ENCODE data around the gene ZNF672.

ZNF672 gene

GRCh38 chr1:248844526-248844925 is 6.5 kb downstream of the ZNF672 start:
- no peak overlapping the region for H3K4me2 ChIP-seq
- no peak for TF ChIP-seq CTCF (conservative IDR thresholded peaks at IDR 0.05; ENCODE audit: low read depth, low read length)
- H3K27ac ChIP-seq, result no peak overlapping the region
- H3K4me3 ChIP-seq (IDR thresholded peaks at IDR 0.05; ENCODE audit: insufficient read depth, low read depth, low read length), result no peak overlapping the region
- H3K27me3 ChIP-seq (ENCODE audit: insufficient read depth, low read depth), result no peaks in the 10 kb centered on the region
- peaks cover 11% of the 10 kb centered on the region; the same call in 1 of the 2 replicates for H3K79me2 ChIP-seq (ENCODE audit: insufficient read depth, low read depth)
- 0 out of 2 replicates have a peak, but pooled peaks cover 3% of the 10 kb centered on the region for H3K36me3 ChIP-seq (ENCODE audit: insufficient read depth)
- no peaks in the 10 kb centered on the region for H4K20me1 ChIP-seq (ENCODE audit: insufficient read depth)
- no peak overlapping the region for H3K9ac ChIP-seq
- H2AFZ ChIP-seq (ENCODE audit: low read depth), result no peak overlapping the region
- peaks cover 15% of the 10 kb centered on the region for H3K4me1 ChIP-seq (ENCODE audit: low read depth, poor library complexity, severe bottlenecking)

- H3K4me1 ChIP-seq (ENCODE audit: low read depth, poor library complexity, severe bottlenecking), result no peaks in the 10 kb centered on the region
- no peaks in the 10 kb centered on the region; the same call in 1 of the 2 replicates for H3K79me2 ChIP-seq (ENCODE audit: insufficient read depth, low read depth)
- H3K27ac ChIP-seq, result no peak overlapping the region
- H3K4me2 ChIP-seq, result no peak overlapping the region
- H4K20me1 ChIP-seq (ENCODE audit: insufficient read depth), result no peaks in the 10 kb centered on the region
- no peak overlapping the region for H2AFZ ChIP-seq (ENCODE audit: low read depth)
- H3K4me3 ChIP-seq (IDR thresholded peaks at IDR 0.05; ENCODE audit: insufficient read depth, low read depth, low read length), result no peak overlapping the region
- H3K36me3 ChIP-seq (ENCODE audit: insufficient read depth), result 0 out of 2 replicates have a peak, but pooled peaks cover 3% of the 10 kb centered on the region
- no peak for TF ChIP-seq CTCF (conservative IDR thresholded peaks at IDR 0.05; ENCODE audit: low read depth, low read length)
- no peaks in the 10 kb centered on the region for H3K27me3 ChIP-seq (ENCODE audit: insufficient read depth, low read depth)
- no peak overlapping the region for H3K9ac ChIP-seq
These were observed 9.3 kb downstream of the ZNF672 start for GRCh38 chr1:248847181-248847955.

- H3K36me3 ChIP-seq (ENCODE audit: insufficient read depth), result 0 out of 2 replicates have a peak, but pooled peaks cover 3% of the 10 kb centered on the region
- no peak for TF ChIP-seq CTCF (conservative IDR thresholded peaks at IDR 0.05; ENCODE audit: low read depth, low read length)
These were observed 10.0 kb downstream of the ZNF672 start for GRCh38 chr1:248847956-248848561.

GRCh38 chr1:248848602-248849001 is 10.6 kb downstream of the ZNF672 start:
- no peak overlapping the region for H3K9ac ChIP-seq
- no peak overlapping the region for H2AFZ ChIP-seq (ENCODE audit: low read depth)
- no peaks in the 10 kb centered on the region for H4K20me1 ChIP-seq (ENCODE audit: insufficient read depth)
- TF ChIP-seq CTCF (conservative IDR thresholded peaks at IDR 0.05; ENCODE audit: low read depth, low read length), result no peak
- H3K79me2 ChIP-seq (ENCODE audit: insufficient read depth, low read depth), result no peaks in the 10 kb centered on the region
- H3K4me3 ChIP-seq (IDR thresholded peaks at IDR 0.05; ENCODE audit: insufficient read depth, low read depth, low read length), result no peak overlapping the region
- no peaks in the 10 kb centered on the region for H3K4me1 ChIP-seq (ENCODE audit: low read depth, poor library complexity, severe bottlenecking)
- 0 out of 2 replicates have a peak, but pooled peaks cover 3% of the 10 kb centered on the region for H3K36me3 ChIP-seq (ENCODE audit: insufficient read depth)
- no peak overlapping the region for H3K4me2 ChIP-seq
- no peak overlapping the region for H3K27ac ChIP-seq
- no peaks in the 10 kb centered on the region for H3K27me3 ChIP-seq (ENCODE audit: insufficient read depth, low read depth)

More at GRCh38 chr1:248847956-248848561, 10.0 kb downstream of the ZNF672 start:
- no peaks in the 10 kb centered on the region for H4K20me1 ChIP-seq (ENCODE audit: insufficient read depth)
- no peak overlapping the region for H3K4me3 ChIP-seq (IDR thresholded peaks at IDR 0.05; ENCODE audit: insufficient read depth, low read depth, low read length)
- no peaks in the 10 kb centered on the region for H3K27me3 ChIP-seq (ENCODE audit: insufficient read depth, low read depth)
- H3K4me1 ChIP-seq (ENCODE audit: low read depth, poor library complexity, severe bottlenecking), result no peaks in the 10 kb centered on the region
- H3K79me2 ChIP-seq (ENCODE audit: insufficient read depth, low read depth), result no peaks in the 10 kb centered on the region; the same call in 1 of the 2 replicates
- H2AFZ ChIP-seq (ENCODE audit: low read depth), result no peak overlapping the region
- no peak overlapping the region for H3K4me2 ChIP-seq
- H3K9ac ChIP-seq, result no peak overlapping the region
- H3K27ac ChIP-seq, result no peak overlapping the region
